ENCODE measurements around the gene FGFBP3. TPM values are rescaled to one million over a fixed set of nuclear protein-coding genes. Genes with fewer than 3 reads are reported as not detected.

FGFBP3 gene
- total RNA-seq, 4 donors from 2014 or later: 0.50 to 1.4 (median 1.2) TPM; not detected in 1

DNA sequence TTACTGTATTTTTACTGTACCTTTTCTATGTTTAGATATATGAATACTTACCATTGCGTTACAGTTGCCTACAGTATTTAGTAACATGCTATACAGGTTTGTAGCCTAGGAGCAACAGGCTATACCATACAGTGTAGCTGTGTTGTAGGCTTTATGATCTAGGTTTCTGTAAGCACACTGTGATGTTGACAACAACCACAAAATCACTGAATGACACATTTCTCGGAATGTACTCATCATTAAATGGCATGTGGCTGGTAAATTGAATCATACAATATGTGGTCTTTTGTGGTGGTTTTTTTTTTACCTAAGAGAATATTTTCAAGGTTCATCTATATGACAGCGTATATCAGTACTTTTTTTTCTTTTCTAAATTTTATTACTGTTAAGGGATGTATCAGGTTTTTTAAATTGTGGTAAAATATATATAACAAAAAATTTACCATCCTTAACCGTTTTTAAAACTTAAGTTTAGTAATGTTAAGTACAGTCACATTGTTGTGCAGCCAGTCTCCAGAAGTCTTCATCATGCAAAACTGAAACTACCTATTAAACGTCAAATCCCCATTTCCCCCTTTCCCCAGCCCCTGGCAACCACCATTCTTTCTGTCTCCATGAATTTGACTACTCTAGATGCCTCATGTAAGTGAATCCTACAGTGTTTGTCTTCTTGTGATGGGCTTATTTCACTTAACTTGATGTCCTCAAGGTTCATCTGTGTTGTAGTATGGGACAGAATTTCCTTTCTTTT is 35.8 kb upstream of the FGFBP3 start:
- WGBS, 2 donors (ENCODE audit: low coverage in 1 of 2): 82 to 89% methylated on average over 5 of the region's 5 CpGs
- Histone ChIP-seq H3K4me1 (no peaks in the 10 kb centered on the region), H3K36me3 (peaks cover 0 to 61% of the 10 kb centered on the region in 2 donors), H3K27ac (no peak overlapping the region), H3K9me3 (no peaks in the 10 kb centered on the region), H3K27me3 (no peaks in the 10 kb centered on the region), H3K4me3 (no peak overlapping the region)
- no peak for ATAC-seq
- TF ChIP-seq POLR2AphosphoS5 (IDR thresholded peaks at IDR 0.05) (no peak), POLR2A (IDR thresholded peaks at IDR 0.05) (no peak), EP300 (IDR thresholded peaks at IDR 0.05) (no peak)
- TF ChIP-seq, protein P1, sequence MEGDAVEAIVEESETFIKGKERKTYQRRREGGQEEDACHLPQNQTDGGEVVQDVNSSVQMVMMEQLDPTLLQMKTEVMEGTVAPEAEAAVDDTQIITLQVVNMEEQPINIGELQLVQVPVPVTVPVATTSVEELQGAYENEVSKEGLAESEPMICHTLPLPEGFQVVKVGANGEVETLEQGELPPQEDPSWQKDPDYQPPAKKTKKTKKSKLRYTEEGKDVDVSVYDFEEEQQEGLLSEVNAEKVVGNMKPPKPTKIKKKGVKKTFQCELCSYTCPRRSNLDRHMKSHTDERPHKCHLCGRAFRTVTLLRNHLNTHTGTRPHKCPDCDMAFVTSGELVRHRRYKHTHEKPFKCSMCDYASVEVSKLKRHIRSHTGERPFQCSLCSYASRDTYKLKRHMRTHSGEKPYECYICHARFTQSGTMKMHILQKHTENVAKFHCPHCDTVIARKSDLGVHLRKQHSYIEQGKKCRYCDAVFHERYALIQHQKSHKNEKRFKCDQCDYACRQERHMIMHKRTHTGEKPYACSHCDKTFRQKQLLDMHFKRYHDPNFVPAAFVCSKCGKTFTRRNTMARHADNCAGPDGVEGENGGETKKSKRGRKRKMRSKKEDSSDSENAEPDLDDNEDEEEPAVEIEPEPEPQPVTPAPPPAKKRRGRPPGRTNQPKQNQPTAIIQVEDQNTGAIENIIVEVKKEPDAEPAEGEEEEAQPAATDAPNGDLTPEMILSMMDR (IDR thresholded peaks at IDR 0.05): no peak

DNA sequence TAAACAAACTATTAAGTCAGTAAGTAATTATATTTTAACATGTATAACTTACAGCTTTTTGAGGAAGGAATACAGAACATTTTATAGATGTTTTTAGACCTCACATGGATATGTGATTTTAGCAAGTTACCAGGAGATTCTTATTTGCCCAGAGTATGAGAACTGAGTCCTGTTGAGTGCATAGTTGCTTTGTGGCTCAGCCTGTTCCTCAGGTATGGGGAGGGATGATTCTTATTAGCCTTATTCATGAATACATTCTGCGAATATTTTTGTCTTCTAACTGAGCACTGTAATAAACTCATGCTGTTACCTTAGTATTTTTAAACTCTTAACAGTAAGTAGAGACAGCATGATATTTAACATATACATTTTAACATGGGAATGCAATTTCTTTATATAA is 32.1 kb upstream of the FGFBP3 start:
- no peak for ATAC-seq
- Histone ChIP-seq H3K27me3 (no peaks in the 10 kb centered on the region), H3K27ac (no peak overlapping the region), H3K36me3 (peaks cover 0 to 57% of the 10 kb centered on the region in 2 donors), H3K4me3 (no peak overlapping the region), H3K9me3 (no peaks in the 10 kb centered on the region), H3K4me1 (no peaks in the 10 kb centered on the region)
- TF ChIP-seq, protein P1 (IDR thresholded peaks at IDR 0.05): no peak
- TF ChIP-seq POLR2AphosphoS5 (IDR thresholded peaks at IDR 0.05): no peak
- no peak for TF ChIP-seq POLR2A (IDR thresholded peaks at IDR 0.05)
- TF ChIP-seq EP300 (IDR thresholded peaks at IDR 0.05): no peak
- 71 to 83% methylated on average over 1 of the region's 1 CpG for WGBS, 2 donors (ENCODE audit: low coverage in 1 of 2)

DNA sequence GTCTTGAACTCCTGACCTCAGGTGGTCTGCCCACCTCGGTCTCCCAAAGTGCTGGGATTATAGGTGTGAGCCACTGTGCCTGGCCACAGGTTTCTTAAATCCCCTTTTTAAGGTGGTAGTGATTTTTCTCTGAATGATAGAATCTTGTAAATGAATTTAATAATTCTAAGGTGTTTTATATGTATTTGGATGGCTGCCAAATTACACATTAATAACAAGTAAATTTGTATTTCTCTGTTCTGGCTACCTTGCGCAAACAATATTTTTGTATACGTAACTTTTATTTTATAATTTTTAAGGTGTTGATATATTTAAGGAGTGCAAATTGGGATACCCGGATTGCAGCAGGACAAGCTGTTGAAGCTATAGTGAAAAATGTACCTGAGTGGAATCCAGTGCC is 30.4 kb upstream of the FGFBP3 start:
- ATAC-seq: no peak
- Histone ChIP-seq H3K27ac (no peak overlapping the region), H3K27me3 (no peaks in the 10 kb centered on the region), H3K36me3 (peaks cover 0 to 52% of the 10 kb centered on the region in 2 donors), H3K4me3 (no peak overlapping the region), H3K9me3 (no peaks in the 10 kb centered on the region), H3K4me1 (no peaks in the 10 kb centered on the region)
- TF ChIP-seq POLR2A (IDR thresholded peaks at IDR 0.05) (no peak), POLR2AphosphoS5 (IDR thresholded peaks at IDR 0.05) (no peak), EP300 (IDR thresholded peaks at IDR 0.05) (no peak)
- TF ChIP-seq, protein P1 (IDR thresholded peaks at IDR 0.05): no peak
- 86 to 96% methylated on average over 4 of the region's 4 CpGs for WGBS, 2 donors (ENCODE audit: low coverage in 1 of 2)

DNA sequence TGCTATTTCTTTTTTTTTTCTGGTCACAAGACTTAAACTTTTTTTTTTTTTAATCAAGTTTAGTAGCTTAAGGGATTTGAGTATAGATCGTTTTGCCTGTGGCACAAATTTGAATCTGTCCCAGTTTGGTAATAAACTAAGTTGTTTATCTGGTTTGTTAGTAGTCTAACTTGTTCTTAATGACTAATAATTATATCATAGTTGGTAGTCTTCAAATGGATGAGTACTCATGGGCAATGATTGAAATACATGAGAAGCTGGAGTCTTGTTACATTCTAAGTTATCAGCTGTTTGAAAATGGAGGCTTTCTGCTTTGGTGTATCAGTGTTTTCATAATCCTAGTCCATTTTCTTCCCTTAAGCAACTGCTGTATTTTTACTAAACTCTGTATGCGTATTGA is 26.6 kb upstream of the FGFBP3 start:
- no peak overlapping the region for H3K27ac ChIP-seq
- H3K4me1 ChIP-seq: peaks cover 0 to 35% (median 0%) of the 10 kb centered on the region in 3 donors
- H3K4me3 ChIP-seq: no peak overlapping the region
- peaks cover 0 to 41% of the 10 kb centered on the region in 2 donors for H3K36me3 ChIP-seq
- H3K27me3 ChIP-seq: no peaks in the 10 kb centered on the region
- no peak for ATAC-seq
- WGBS, 2 donors (ENCODE audit: low coverage in 1 of 2): 88 to 100% methylated on average over 2 of the region's 2 CpGs
- no peaks in the 10 kb centered on the region for H3K9me3 ChIP-seq
- TF ChIP-seq, protein P1 (IDR thresholded peaks at IDR 0.05): no peak
- TF ChIP-seq EP300 (IDR thresholded peaks at IDR 0.05) (no peak), POLR2A (IDR thresholded peaks at IDR 0.05) (no peak), POLR2AphosphoS5 (IDR thresholded peaks at IDR 0.05) (no peak)

DNA sequence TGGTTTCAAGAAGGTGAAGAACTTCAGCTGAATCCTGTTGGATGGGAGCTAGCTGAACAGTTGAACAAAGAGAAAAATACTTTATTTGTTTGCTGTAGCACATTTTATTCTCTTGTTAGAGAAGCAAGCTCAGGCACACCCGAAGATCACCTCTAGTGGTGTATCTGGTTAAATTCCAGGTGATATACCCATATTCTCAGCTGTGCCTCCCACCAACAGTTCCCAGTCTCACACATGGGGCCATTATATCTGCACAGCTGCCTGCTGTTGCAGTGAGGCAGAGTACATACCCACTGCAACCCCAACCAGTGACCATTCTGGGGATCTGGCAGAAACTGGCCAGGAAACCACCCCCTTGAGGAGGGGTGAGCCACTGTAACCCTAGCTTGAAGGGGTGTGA is 23.5 kb upstream of the FGFBP3 start:
- Histone ChIP-seq H3K4me1 (peaks cover 0 to 56% (median 0%) of the 10 kb centered on the region in 3 donors), H3K27me3 (no peaks in the 10 kb centered on the region), H3K27ac (no peak overlapping the region), H3K9me3 (no peaks in the 10 kb centered on the region), H3K4me3 (no peak overlapping the region), H3K36me3 (peaks cover 0 to 41% of the 10 kb centered on the region in 2 donors)
- WGBS, 2 donors (ENCODE audit: low coverage in 1 of 2): 88 to 100% methylated on average over 1 of the region's 1 CpG
- no peak for ATAC-seq
- no peak for TF ChIP-seq POLR2AphosphoS5 (IDR thresholded peaks at IDR 0.05)
